ENCODE measurements around the gene AKT1. TPM values are rescaled to one million over a fixed set of nuclear protein-coding genes. Genes with fewer than 3 reads are reported as not detected.

AKT1 gene
- total and polyA plus RNA-seq, 2 of the 4 experiments (the other 2 are of a cell fraction) = 193 to 221 TPM

GRCh38 chr14:104739546-104740516 is 55.7 kb downstream of the AKT1 start:
- Histone ChIP-seq H4K91ac (ENCODE audit: insufficient read depth, low read depth, low read length) (no peak overlapping the region; the same call in 1 of the 2 replicates), H3K4me1 (ENCODE audit: control insufficient read depth, insufficient read depth, low read length) (peaks cover 22% of the 10 kb centered on the region), H2BK120ac (ENCODE audit: low read depth, low read length) (no peak overlapping the region), H3K27ac (ENCODE audit: insufficient read depth, low read length) (no peak overlapping the region), H3K4me2 (ENCODE audit: low read depth, low read length) (no peak overlapping the region), H4K20me1 (ENCODE audit: insufficient read depth, low read length) (no peaks in the 10 kb centered on the region), H2AK5ac (ENCODE audit: low read depth, low read length) (peak overlapping the region; percentile 7; the same call in 1 of the 2 replicates), H3K4ac (ENCODE audit: low read depth, low read length) (no peak overlapping the region), H3K9me1 (ENCODE audit: insufficient read depth, low read length) (peaks cover 15% of the 10 kb centered on the region), H2AFZ (replicated peaks; ENCODE audit: low read length, poor library complexity) (no peak overlapping the region), H4K5ac (ENCODE audit: low read depth, low read length) (no peak overlapping the region), H4K8ac (ENCODE audit: low read depth in 2 of 2, low read length in 2 of 2) (no peak overlapping the region), H3K18ac (ENCODE audit: low read depth, low read length) (no peak overlapping the region), H3K27me3 (ENCODE audit: control insufficient read depth, insufficient read depth, low read length) (no peaks in the 10 kb centered on the region), H3K4me3 (ENCODE audit: insufficient read depth, low read depth, low read length) (no peak overlapping the region), H3K23ac (ENCODE audit: low read depth, low read length) (no peak overlapping the region), H2AK9ac (replicated peaks; ENCODE audit: low read depth, low read length, poor library complexity) (no peak overlapping the region), H3K9me3 (ENCODE audit: control insufficient read depth, insufficient read depth, low read length) (no peaks in the 10 kb centered on the region), H3K79me1 (ENCODE audit: low read depth in 1 of 2, low read length in 2 of 2) (no peaks in the 10 kb centered on the region), H2BK15ac (ENCODE audit: low read depth, low read length) (no peak overlapping the region), H3K14ac (replicated peaks; ENCODE audit: low read depth, low read length) (no peak overlapping the region), H2BK5ac (ENCODE audit: low read depth, low read length, poor library complexity, severe bottlenecking) (no peak overlapping the region), H3K36me3 (ENCODE audit: control insufficient read depth, insufficient read depth, low read length) (peaks cover 13% of the 10 kb centered on the region), H3K56ac (ENCODE audit: extremely low read depth, insufficient read depth, low read length) (no peak overlapping the region), H2BK20ac (ENCODE audit: low read depth, low read length) (no peak overlapping the region), H3K9ac (ENCODE audit: low read depth, low read length) (no peak overlapping the region)
- POLR2A ChIA-PET (ENCODE audit: unreplicated experiment) = no interaction called here
- ATAC-seq (ENCODE audit: low read depth) (no peak), DNase-seq (no peak)
- CTCF ChIA-PET = interaction anchor here (0.6 kb wide), 1 partner anchor 10 kb away, joined by 5 read pairs; no protein-coding TSS in a partner anchor
- in situ Hi-C loops (cut with MboI; ENCODE audit: low sequenced_read_pairs) = no loop called here
- dilution Hi-C loops (cut with HindIII; ENCODE audit: low sequenced_read_pairs, unreplicated experiment) = no loop called here
- intact Hi-C loops (cut with micrococcal nuclease) = no loop called here
- TF ChIP-seq NFE2L2 (IDR thresholded peaks at IDR 0.05; ENCODE audit: low read depth, low read length) = no peak
- no peak for TF ChIP-seq MXI1 (IDR thresholded peaks at IDR 0.05; ENCODE audit: borderline replicate concordance, low read depth, low read length)
- no peak for TF ChIP-seq MAZ (IDR thresholded peaks at IDR 0.05; ENCODE audit: borderline replicate concordance, low read depth, low read length)
- TF ChIP-seq RAD21 (IDR thresholded peaks at IDR 0.05; ENCODE audit: low read length) = no peak
- no peak for TF ChIP-seq RFX5 (IDR thresholded peaks at IDR 0.05; ENCODE audit: low read depth, low read length)
- TF ChIP-seq CHD1 (IDR thresholded peaks at IDR 0.05; ENCODE audit: low read depth, low read length) = no peak
- TF ChIP-seq, protein P1, sequence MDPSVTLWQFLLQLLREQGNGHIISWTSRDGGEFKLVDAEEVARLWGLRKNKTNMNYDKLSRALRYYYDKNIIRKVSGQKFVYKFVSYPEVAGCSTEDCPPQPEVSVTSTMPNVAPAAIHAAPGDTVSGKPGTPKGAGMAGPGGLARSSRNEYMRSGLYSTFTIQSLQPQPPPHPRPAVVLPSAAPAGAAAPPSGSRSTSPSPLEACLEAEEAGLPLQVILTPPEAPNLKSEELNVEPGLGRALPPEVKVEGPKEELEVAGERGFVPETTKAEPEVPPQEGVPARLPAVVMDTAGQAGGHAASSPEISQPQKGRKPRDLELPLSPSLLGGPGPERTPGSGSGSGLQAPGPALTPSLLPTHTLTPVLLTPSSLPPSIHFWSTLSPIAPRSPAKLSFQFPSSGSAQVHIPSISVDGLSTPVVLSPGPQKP (IDR thresholded peaks at IDR 0.05; ENCODE audit: borderline replicate concordance, low read depth, low read length) = no peak
- TF ChIP-seq, protein P2, sequence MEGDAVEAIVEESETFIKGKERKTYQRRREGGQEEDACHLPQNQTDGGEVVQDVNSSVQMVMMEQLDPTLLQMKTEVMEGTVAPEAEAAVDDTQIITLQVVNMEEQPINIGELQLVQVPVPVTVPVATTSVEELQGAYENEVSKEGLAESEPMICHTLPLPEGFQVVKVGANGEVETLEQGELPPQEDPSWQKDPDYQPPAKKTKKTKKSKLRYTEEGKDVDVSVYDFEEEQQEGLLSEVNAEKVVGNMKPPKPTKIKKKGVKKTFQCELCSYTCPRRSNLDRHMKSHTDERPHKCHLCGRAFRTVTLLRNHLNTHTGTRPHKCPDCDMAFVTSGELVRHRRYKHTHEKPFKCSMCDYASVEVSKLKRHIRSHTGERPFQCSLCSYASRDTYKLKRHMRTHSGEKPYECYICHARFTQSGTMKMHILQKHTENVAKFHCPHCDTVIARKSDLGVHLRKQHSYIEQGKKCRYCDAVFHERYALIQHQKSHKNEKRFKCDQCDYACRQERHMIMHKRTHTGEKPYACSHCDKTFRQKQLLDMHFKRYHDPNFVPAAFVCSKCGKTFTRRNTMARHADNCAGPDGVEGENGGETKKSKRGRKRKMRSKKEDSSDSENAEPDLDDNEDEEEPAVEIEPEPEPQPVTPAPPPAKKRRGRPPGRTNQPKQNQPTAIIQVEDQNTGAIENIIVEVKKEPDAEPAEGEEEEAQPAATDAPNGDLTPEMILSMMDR (conservative IDR thresholded peaks at IDR 0.05; ENCODE audit: low read depth, low read length) = no peak
- no TSS peak for BruUV-seq (replicated peaks)
- WGBS, 2 experiments (ENCODE audit: extremely low coverage in 2 of 2, insufficient read length in 1 of 2) = 89% methylated on average over 11 of the region's 29 CpGs; no CpG with 5 or more reads in 1 of the 2 experiments
